Dermis blood vessel endothelial cell (primary cell): ENCODE measurements around the gene FAM114A2. TPM values are rescaled to one million over a fixed set of nuclear protein-coding genes. Genes with fewer than 3 reads are reported as not detected.
"Not testable (repeated sequence)": the region's sequence is repeated elsewhere in the genome, so short reads cannot be mapped to it uniquely, and the experiment has no call there.

Experiments used
- DNase-seq: peaks from one replicate; pipeline ENCODE4 v3.0.0; 2010
- total RNA-seq: library from RNA; depleted of rRNA; stranded (reverse); fragments of >200 nt; gene quantifications from 2 replicates; pipeline ENCODE4 v1.2.3, GENCODE V29; 2014

The FAM114A2 gene
- total RNA-seq, 1 donor from 2014 or later: 49.9 TPM

- no peak for DNase-seq
Measured at GRCh38 chr5:154047324-154047723, 8.6 kb upstream of the FAM114A2 start.

GRCh38 chr5:154046486-154046885 is 7.8 kb upstream of the FAM114A2 start:
- DNase-seq: peak; percentile 34

GRCh38 chr5:154044581-154044980 is 5.9 kb upstream of the FAM114A2 start:
- DNase-seq: no peak

- DNase-seq: no peak
Measured at GRCh38 chr5:154044099-154044498, 5.4 kb upstream of the FAM114A2 start.

GRCh38 chr5:154042766-154043165 is 4.1 kb upstream of the FAM114A2 start:
- DNase-seq: peak; percentile 86

GRCh38 chr5:154039458-154039829 is 734 bp upstream of the FAM114A2 start:
- DNase-seq: peak; percentile 12

- DNase-seq: peak; percentile 73
Measured at GRCh38 chr5:154038261-154038706, 426 bp downstream of the FAM114A2 start.

GRCh38 chr5:154034944-154035343 is 3.8 kb downstream of the FAM114A2 start:
- no peak for DNase-seq

- no peak for DNase-seq
Measured at GRCh38 chr5:154031937-154032489, 6.7 kb downstream of the FAM114A2 start.

- DNase-seq: no peak
Measured at GRCh38 chr5:154025951-154026350, 12.8 kb downstream of the FAM114A2 start.

GRCh38 chr5:154018919-154019318 is 19.8 kb downstream of the FAM114A2 start:
- not testable (repeated sequence) for DNase-seq

- peak; percentile 64 for DNase-seq
Measured at GRCh38 chr5:154015071-154015693, 23.5 kb downstream of the FAM114A2 start.

- no peak for DNase-seq
Measured at GRCh38 chr5:154010660-154011059, 28.1 kb downstream of the FAM114A2 start.

- DNase-seq: no peak
Measured at GRCh38 chr5:154005648-154006047, 33.1 kb downstream of the FAM114A2 start.

GRCh38 chr5:154002511-154003020 is 36.1 kb downstream of the FAM114A2 start:
- no peak for DNase-seq

- DNase-seq: peak; percentile 98
Measured at GRCh38 chr5:154002093-154002492, 36.6 kb downstream of the FAM114A2 start.

- DNase-seq: no peak
Measured at GRCh38 chr5:154000703-154001102, 38.0 kb downstream of the FAM114A2 start.

- no peak for DNase-seq
Measured at GRCh38 chr5:153999995-154000394, 38.7 kb downstream of the FAM114A2 start.

- no peak for DNase-seq
Measured at GRCh38 chr5:153998768-153999167, 39.9 kb downstream of the FAM114A2 start.

- DNase-seq: no peak
Measured at GRCh38 chr5:153998010-153998409, 40.7 kb downstream of the FAM114A2 start.

GRCh38 chr5:153991168-153991567 is 47.5 kb downstream of the FAM114A2 start:
- DNase-seq: no peak

- DNase-seq: no peak
Measured at GRCh38 chr5:153988510-153988909, 50.2 kb downstream of the FAM114A2 start.

GRCh38 chr5:153987301-153987700 is 51.4 kb downstream of the FAM114A2 start:
- no peak for DNase-seq

GRCh38 chr5:153985498-153985897 is 53.2 kb downstream of the FAM114A2 start:
- no peak for DNase-seq

GRCh38 chr5:153983885-153984284 is 54.8 kb downstream of the FAM114A2 start:
- no peak for DNase-seq
